Measurements from ENCODE around the gene PPP1R12B.
"Not testable (repeated sequence)": the region's sequence is repeated elsewhere in the genome, so short reads cannot be mapped to it uniquely, and the experiment has no call there.

Gene PPP1R12B

DNA sequence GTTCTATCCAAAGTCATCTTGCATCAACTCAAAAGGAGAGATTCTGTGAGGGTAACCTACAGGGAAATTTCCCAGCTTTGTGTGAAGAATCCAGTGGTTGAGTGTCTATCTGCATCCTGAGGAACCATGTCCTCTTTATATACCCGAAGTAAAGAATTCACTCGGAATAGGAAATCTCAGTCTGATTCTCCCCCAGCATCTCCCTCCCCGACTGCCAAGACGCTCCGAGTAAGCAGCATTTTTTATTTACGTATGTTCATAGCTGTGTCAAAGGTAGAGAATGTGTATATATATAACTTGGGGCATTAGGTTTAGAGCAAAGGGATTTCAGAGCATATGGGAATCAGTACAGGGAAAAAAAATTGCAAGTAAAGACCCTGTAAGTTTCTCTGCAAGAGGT, 191.5 kb downstream of the PPP1R12B start:
- Histone ChIP-seq H3K79me2 (no peaks in the 10 kb centered on the region), H3K9ac (no peak overlapping the region), H3K9me3 (ENCODE audit: control insufficient read depth, low read length) (no peaks in the 10 kb centered on the region), H3K4me1 (peaks cover 8% of the 10 kb centered on the region), H2AFZ (peak overlapping the region; percentile 25), H3K27ac (peak overlapping the region; percentile 85), H3K4me2 (ENCODE audit: low read length) (peak overlapping the region; percentile 11), H3K27me3 (ENCODE audit: control insufficient read depth, insufficient read depth, low read length) (no peaks in the 10 kb centered on the region), H3K36me3 (ENCODE audit: control insufficient read depth, insufficient read depth, low read length) (no peaks in the 10 kb centered on the region), H3K4me3 (ENCODE audit: low read depth, low read length) (peak overlapping the region; percentile 32)
- TF ChIP-seq, protein P1, sequence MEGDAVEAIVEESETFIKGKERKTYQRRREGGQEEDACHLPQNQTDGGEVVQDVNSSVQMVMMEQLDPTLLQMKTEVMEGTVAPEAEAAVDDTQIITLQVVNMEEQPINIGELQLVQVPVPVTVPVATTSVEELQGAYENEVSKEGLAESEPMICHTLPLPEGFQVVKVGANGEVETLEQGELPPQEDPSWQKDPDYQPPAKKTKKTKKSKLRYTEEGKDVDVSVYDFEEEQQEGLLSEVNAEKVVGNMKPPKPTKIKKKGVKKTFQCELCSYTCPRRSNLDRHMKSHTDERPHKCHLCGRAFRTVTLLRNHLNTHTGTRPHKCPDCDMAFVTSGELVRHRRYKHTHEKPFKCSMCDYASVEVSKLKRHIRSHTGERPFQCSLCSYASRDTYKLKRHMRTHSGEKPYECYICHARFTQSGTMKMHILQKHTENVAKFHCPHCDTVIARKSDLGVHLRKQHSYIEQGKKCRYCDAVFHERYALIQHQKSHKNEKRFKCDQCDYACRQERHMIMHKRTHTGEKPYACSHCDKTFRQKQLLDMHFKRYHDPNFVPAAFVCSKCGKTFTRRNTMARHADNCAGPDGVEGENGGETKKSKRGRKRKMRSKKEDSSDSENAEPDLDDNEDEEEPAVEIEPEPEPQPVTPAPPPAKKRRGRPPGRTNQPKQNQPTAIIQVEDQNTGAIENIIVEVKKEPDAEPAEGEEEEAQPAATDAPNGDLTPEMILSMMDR (IDR thresholded peaks at IDR 0.05) = no peak

GRCh38 chr1:202540448-202540847, 191.9 kb downstream of the PPP1R12B start:
- H3K36me3 ChIP-seq (ENCODE audit: control insufficient read depth, insufficient read depth, low read length) = no peaks in the 10 kb centered on the region
- H3K27me3 ChIP-seq (ENCODE audit: control insufficient read depth, insufficient read depth, low read length) = no peaks in the 10 kb centered on the region
- H3K4me3 ChIP-seq (ENCODE audit: low read depth, low read length) = peak overlapping the region; percentile 32
- no peaks in the 10 kb centered on the region for H3K79me2 ChIP-seq
- H3K4me2 ChIP-seq (ENCODE audit: low read length) = no peak overlapping the region
- H3K9ac ChIP-seq = no peak overlapping the region
- TF ChIP-seq, protein P1 (IDR thresholded peaks at IDR 0.05) = no peak
- H3K4me1 ChIP-seq = peaks cover 8% of the 10 kb centered on the region
- H3K9me3 ChIP-seq (ENCODE audit: control insufficient read depth, low read length) = no peaks in the 10 kb centered on the region
- peak overlapping the region; percentile 85 for H3K27ac ChIP-seq
- H2AFZ ChIP-seq = no peak overlapping the region

DNA sequence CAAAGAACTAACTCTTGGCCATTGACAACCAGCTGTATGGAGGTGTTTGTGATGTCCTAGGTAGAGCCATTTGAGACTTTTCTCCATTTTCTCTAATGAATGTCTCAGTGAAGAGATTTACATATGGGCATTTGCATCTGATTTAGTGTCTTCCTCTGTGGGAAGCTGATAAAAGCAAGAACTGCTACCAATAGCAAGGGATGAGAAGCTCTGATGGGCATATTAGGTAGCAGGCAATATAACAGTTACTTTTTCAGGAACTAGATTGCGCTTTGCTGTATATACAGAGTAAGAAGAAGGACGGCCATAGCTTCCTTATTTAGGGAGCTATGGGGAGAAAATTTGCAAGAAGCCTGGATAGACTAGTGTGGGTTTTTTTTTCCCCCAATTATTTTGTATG, 192.4 kb downstream of the PPP1R12B start:
- peak overlapping the region; percentile 85 for H3K27ac ChIP-seq
- H3K36me3 ChIP-seq (ENCODE audit: control insufficient read depth, insufficient read depth, low read length); H3K4me1 ChIP-seq; H3K4me2 ChIP-seq (ENCODE audit: low read length); H3K79me2 ChIP-seq; H3K27me3 ChIP-seq (ENCODE audit: control insufficient read depth, insufficient read depth, low read length); H3K9ac ChIP-seq; H2AFZ ChIP-seq; H3K9me3 ChIP-seq (ENCODE audit: control insufficient read depth, low read length): not testable (repeated sequence)
- H3K4me3 ChIP-seq (ENCODE audit: low read depth, low read length) = peak overlapping the region; percentile 32

DNA sequence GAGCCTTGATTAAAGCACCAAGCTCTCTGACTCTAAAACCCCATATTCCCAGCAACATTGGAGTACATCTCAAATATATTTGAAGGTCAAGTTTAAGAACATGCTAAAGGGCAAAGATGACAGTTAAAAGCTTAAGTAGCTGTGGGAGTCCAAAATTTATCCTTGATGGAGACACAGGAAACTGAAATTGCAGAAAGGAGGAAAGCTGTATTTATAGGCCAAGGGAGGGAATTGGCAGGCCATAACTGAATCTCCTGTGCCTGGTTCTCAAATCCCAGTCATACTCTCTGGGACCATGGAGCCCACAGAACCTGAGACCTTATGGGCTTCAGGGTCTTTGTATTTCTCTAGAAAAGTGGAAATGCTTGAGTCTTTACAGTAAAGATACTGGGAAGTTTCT, 193.9 kb downstream of the PPP1R12B start:
- H3K4me1 ChIP-seq = not testable (repeated sequence)

DNA sequence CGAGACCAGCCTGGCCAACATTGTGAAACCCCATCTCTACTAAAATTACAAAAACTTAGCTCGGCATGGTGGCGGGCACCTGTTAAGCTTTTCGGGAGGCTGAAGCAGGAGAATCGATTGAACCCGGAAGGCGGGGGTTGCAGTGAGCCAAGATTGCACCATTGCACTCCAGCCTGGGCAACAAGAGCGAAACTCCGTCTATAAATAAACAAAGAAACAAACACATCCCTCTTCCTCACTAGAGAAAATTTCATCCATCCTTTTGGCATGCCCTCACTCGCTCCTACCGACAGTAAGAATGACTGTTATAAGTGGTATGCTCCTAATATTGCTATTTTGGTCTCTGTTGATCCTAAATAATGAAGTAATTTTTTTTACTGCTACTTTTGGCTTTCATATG, 195.0 kb downstream of the PPP1R12B start:
- not testable (repeated sequence) for H3K9ac ChIP-seq; H3K36me3 ChIP-seq (ENCODE audit: control insufficient read depth, insufficient read depth, low read length); H3K79me2 ChIP-seq; H3K9me3 ChIP-seq (ENCODE audit: control insufficient read depth, low read length); H2AFZ ChIP-seq; H3K27me3 ChIP-seq (ENCODE audit: control insufficient read depth, insufficient read depth, low read length); H3K4me2 ChIP-seq (ENCODE audit: low read length); H3K4me1 ChIP-seq; H3K4me3 ChIP-seq (ENCODE audit: low read depth, low read length)
- peak overlapping the region; percentile 7 for H3K27ac ChIP-seq

More for the DNA sequence above, 193.9 kb downstream of the PPP1R12B start:
- H3K27ac ChIP-seq = peak overlapping the region; percentile 53
- H3K36me3 ChIP-seq (ENCODE audit: control insufficient read depth, insufficient read depth, low read length); H3K9me3 ChIP-seq (ENCODE audit: control insufficient read depth, low read length); H3K79me2 ChIP-seq; H3K4me2 ChIP-seq (ENCODE audit: low read length); H3K9ac ChIP-seq; H2AFZ ChIP-seq; H3K27me3 ChIP-seq (ENCODE audit: control insufficient read depth, insufficient read depth, low read length); H3K4me3 ChIP-seq (ENCODE audit: low read depth, low read length): not testable (repeated sequence)

DNA sequence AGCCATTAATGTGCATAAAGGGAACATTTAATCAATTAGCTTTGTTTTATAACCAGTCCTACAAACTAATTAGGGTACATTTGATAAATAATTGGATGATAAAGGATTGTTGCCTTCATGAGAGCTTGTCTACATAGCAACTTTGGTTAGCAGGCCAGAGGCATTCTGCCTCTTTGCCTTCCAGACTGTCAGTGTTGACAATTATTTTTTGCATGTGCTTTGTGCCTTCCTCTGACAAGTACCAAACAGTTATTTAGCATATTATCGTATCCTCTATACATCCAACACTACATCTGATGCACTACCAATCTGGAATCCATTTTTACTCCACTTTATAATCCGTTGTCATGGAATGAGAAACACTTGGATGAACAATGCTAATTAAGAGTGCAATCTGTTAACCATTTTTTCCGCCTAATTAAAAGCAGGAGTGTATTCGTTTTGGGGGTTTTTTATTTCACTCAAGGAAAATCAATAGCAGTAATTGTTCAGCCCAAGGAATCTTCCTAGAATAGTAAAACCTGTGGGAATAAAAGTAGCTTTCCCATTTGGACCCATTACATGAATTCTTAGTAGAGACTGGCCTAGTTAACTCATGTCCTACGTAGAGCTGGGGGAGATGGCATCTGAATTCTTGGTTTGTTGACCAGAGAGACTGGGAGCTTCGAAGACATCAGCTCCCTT, 196.4 kb downstream of the PPP1R12B start:
- not testable (repeated sequence) for H3K9me3 ChIP-seq (ENCODE audit: control insufficient read depth, low read length); H3K36me3 ChIP-seq (ENCODE audit: control insufficient read depth, insufficient read depth, low read length); H3K9ac ChIP-seq; H3K79me2 ChIP-seq; H3K4me3 ChIP-seq (ENCODE audit: low read depth, low read length); H3K4me1 ChIP-seq; H2AFZ ChIP-seq; H3K4me2 ChIP-seq (ENCODE audit: low read length); H3K27me3 ChIP-seq (ENCODE audit: control insufficient read depth, insufficient read depth, low read length)
- H3K27ac ChIP-seq = peak overlapping the region; percentile 73

DNA sequence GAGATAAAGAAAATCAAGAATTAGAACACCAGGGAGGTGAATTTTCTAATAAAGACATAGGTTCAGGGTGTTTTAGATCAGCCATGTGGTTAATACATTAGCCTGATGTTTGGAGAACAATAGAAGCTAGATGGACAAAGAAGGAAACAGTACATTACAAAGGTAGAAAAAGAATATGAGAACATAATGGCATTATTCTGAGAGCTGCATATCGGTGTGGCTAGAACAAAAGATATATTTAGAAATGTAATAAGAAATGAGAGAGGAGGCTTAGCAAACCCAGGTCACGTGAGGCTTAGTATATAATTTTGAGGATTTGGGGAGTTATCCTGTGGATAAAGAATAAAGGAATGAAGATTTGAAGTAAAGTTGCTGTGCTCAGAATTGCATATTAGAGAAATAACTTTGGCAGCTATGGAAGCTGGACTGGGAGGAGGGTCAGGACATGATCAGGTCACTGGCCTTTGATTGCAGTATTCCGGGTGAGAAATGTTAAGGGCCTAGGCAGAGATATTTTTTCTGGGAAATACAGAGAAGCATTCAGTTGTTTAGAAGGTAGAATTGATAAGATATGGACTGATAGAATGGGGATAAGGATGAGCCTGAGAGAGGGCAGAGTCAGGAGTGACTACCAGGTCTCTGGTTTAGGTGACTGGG, 197.3 kb downstream of the PPP1R12B start:
- H3K4me3 ChIP-seq (ENCODE audit: low read depth, low read length); H3K79me2 ChIP-seq; H3K4me2 ChIP-seq (ENCODE audit: low read length); H3K36me3 ChIP-seq (ENCODE audit: control insufficient read depth, insufficient read depth, low read length); H3K4me1 ChIP-seq; H3K9me3 ChIP-seq (ENCODE audit: control insufficient read depth, low read length); H2AFZ ChIP-seq; H3K27me3 ChIP-seq (ENCODE audit: control insufficient read depth, insufficient read depth, low read length); H3K9ac ChIP-seq: not testable (repeated sequence)
- peak overlapping the region; percentile 73 for H3K27ac ChIP-seq

- H3K9me3 ChIP-seq (ENCODE audit: control insufficient read depth, low read length); H3K27me3 ChIP-seq (ENCODE audit: control insufficient read depth, insufficient read depth, low read length); H3K79me2 ChIP-seq; H3K4me3 ChIP-seq (ENCODE audit: low read depth, low read length); H3K36me3 ChIP-seq (ENCODE audit: control insufficient read depth, insufficient read depth, low read length); H3K4me1 ChIP-seq; H3K4me2 ChIP-seq (ENCODE audit: low read length); H2AFZ ChIP-seq; H3K9ac ChIP-seq: not testable (repeated sequence)
- peak overlapping the region; percentile 73 for H3K27ac ChIP-seq
Measured at GRCh38 chr1:202546377-202546776, 197.9 kb downstream of the PPP1R12B start.

- H3K4me2 ChIP-seq (ENCODE audit: low read length); H2AFZ ChIP-seq; H3K79me2 ChIP-seq; H3K9ac ChIP-seq; H3K9me3 ChIP-seq (ENCODE audit: control insufficient read depth, low read length); H3K4me3 ChIP-seq (ENCODE audit: low read depth, low read length); H3K4me1 ChIP-seq; H3K36me3 ChIP-seq (ENCODE audit: control insufficient read depth, insufficient read depth, low read length); H3K27me3 ChIP-seq (ENCODE audit: control insufficient read depth, insufficient read depth, low read length): not testable (repeated sequence)
- peak overlapping the region; percentile 73 for H3K27ac ChIP-seq
Measured at GRCh38 chr1:202546796-202547195, 198.3 kb downstream of the PPP1R12B start.

Measured in parathyroid adenoma (tissue), 2 donors.